ENCODE results near the gene TLCD4.
"Not testable (repeated sequence)": the region's sequence is repeated elsewhere in the genome, so short reads cannot be mapped to it uniquely, and the experiment has no call there.

TLCD4 gene

GRCh38 chr1:95154096-95154495, 36.9 kb downstream of the TLCD4 start:
- DNase-seq (ENCODE audit: low spot score) = no peak

- DNase-seq (ENCODE audit: low spot score) = not testable (repeated sequence)
Observed at GRCh38 chr1:95165569-95165968, 48.4 kb downstream of the TLCD4 start.
